ENCODE data around the gene MMP10.

Gene MMP10

DNA sequence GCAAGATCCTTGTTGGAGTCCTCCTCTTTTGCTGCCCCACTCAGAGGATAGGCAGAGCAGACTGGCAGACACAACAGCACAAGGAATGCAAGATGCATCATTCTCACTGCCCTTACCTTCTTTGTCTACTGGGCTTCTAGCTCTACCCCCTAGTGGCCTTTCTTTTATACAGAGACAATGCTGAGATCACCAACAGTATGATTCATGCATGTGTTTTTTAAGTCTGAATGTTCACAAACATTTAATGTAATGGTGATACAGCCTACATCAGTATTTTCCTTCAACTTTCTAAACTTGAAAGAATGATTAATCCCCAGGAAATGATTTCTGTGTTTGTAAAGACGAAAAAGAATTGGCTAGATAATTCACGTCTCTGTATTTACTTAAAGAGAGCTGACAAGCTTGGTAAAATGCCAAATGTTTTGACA lies at the start of gene MMP10:
Gene MMP10, minus strand, starts transcription at position 138 of the 428 bp plus-strand sequence. Its CDS starts 37 bp downstream, at position 101.
- no peak for DNase-seq (ENCODE audit: low read depth)

DNA sequence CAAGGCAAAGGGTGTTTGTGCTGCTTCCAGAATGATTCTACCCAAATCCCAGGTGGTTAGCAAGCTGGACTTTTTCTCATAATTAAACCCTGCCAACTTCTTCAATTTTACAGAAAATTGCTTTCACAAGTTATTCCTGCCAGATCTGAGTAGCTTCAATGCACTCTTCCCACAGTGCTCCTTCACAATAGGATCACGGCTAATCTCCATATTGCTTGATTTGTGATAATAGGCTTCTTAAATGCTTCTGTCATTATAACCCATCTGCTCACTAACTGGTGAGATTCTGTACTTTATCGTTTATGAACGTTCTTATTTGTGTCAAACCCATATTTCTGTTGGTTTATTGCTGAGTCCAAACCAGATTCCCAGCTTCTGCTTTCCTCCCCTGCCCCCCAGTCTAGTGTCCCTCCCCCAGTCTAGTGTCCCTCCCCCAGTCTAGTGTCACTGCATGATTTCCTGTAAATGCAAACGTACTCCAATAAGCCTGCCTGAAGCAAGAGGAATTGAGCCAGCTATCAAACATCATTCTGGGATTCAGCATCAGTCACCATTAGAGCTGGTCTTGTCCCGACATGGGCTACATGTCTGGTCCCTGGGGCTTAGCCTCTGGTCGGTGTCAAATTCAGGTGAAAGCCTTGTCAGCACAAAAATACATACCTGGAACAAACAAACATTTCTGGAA lies 49.0 kb upstream of the MMP10 start:
- DNase-seq (ENCODE audit: low read depth), result no peak

GRCh38 chr11:102824556-102824955 lies 44.1 kb upstream of the MMP10 start:
- no peak for DNase-seq (ENCODE audit: low read depth)

GRCh38 chr11:102819491-102819890 lies 39.1 kb upstream of the MMP10 start:
- DNase-seq (ENCODE audit: low read depth), result no peak

DNA sequence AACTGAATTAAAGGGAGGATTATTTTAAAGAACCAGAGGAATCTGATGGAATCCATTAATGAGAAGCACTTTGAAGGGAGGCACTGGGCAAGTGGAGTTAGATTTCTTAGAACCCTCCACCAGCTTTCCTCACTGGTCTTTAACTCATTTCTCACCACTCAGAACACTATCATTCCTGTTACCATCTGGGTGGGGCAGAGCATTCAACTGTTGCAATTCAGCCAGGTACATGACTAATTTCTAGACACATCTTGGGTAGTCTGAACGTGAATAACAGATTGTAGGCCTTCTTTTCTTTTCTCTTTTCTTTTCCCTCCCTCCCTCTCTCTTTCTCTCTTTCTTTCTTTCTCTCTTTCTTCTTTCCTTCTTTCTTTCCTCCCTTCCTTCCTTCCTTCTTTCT lies 33.1 kb upstream of the MMP10 start:
- no peak for DNase-seq (ENCODE audit: low read depth)

DNA sequence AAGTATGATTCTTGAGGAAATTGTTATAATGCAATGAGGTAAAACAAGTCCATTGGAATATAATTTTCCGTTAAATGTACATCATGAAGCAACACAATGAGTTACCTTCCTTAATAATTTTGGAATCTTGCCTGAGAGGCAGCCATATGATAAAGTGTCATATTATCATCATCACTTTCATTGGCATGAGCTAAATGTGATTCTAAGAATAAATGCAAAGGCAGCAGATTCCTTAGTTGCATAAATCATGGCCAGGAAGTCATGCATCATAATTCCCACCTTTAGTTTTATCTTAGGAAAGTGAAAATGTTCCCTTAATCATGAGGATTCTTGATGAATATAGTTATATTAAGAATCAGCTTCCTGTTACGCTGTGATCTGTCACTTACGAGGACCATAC lies 31.8 kb upstream of the MMP10 start:
- DNase-seq (ENCODE audit: low read depth), result no peak

GRCh38 chr11:102810950-102811660 lies 30.7 kb upstream of the MMP10 start:
- DNase-seq (ENCODE audit: low read depth), result no peak

GRCh38 chr11:102809971-102810370 lies 29.5 kb upstream of the MMP10 start:
- no peak for DNase-seq (ENCODE audit: low read depth)

- no peak for DNase-seq (ENCODE audit: low read depth)
Measured at GRCh38 chr11:102807921-102808320, 27.5 kb upstream of the MMP10 start.

DNA sequence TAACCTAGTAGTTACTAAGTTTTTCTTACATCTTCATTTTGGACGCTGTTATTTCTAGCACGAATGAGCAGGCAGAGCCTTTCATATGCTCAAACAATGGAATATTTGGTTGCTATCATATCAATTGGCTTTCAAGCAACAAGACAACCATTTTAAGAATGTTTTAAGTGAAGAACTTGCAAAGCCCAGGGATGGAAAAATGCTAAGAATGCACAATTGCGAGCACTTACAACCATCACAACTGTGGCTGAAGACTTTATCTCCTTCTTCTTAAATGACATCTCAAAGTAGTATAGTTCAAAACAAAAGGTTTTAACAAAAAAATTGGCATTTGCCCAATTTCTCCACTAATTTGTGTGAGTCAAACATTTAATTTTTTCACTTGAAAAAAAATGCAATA lies 25.9 kb upstream of the MMP10 start:
- DNase-seq (ENCODE audit: low read depth), result no peak

- no peak for DNase-seq (ENCODE audit: low read depth)
Measured at GRCh38 chr11:102802341-102802740, 21.9 kb upstream of the MMP10 start.

GRCh38 chr11:102800767-102801166 lies 20.3 kb upstream of the MMP10 start:
- DNase-seq (ENCODE audit: low read depth), result no peak

- DNase-seq (ENCODE audit: low read depth), result no peak
Measured at GRCh38 chr11:102799681-102800340, 19.4 kb upstream of the MMP10 start.

- no peak for DNase-seq (ENCODE audit: low read depth)
Measured at GRCh38 chr11:102798012-102798746, 17.8 kb upstream of the MMP10 start, which contains the start of gene MMP1. Gene MMP1 (minus strand): TSS chr11:102798160. CDS start chr11:102798092, 68 bp downstream.

- DNase-seq (ENCODE audit: low read depth), result no peak
Measured at GRCh38 chr11:102794382-102794781, 14.0 kb upstream of the MMP10 start.

GRCh38 chr11:102793677-102794290 lies 13.4 kb upstream of the MMP10 start:
- no peak for DNase-seq (ENCODE audit: low read depth)

DNA sequence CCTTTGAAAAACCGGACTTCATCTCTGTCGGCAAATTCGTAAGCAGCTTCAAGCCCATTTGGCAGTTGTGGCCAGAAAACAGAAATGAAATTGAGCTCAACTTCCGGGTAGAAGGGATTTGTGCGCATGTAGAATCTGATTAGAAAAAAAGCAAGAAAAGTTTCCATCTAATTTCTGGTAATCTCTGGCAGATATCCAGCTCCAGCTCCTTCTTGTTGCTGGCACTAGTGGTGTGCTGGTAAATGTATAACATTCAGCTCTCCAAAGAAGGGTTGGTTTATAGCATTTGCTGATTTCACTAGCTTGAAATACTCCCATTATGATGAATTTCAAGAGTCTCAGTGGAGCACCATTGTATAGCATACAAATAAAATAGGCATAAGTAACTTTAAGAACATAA lies 12.2 kb upstream of the MMP10 start:
- no peak for DNase-seq (ENCODE audit: low read depth)

GRCh38 chr11:102791271-102792036 lies 11.0 kb upstream of the MMP10 start:
- no peak for DNase-seq (ENCODE audit: low read depth)

DNA sequence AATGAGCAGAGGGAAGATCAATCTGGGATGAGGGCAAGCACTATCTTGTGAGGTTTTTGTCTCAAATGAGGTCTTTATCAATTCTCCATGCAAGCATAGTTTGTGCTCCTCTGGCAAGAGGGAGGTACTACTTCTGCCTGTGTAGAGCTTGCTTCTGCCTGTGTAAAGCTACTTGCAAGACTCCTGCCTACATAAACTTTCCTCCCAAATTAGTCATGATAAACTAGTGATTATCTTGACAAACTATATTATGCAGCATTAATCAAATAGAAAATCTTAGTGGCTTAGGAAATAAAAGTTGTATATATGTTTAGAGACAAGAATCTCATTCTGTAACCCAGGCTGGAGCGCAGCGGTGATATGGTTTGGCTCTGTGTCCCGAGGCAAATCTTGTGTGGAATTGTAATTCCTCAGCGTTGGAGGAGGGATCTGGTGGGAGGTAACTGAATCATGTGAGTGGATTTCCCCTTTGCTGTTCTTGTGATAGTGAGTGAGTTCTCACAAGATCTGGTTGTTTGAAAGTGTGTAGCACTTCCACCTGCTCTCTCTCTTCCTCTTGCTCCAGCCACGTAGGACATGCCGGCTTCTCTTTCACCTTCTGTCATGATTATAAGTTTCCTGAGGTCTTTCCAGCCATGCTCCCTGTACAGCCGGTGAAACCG lies 8.0 kb upstream of the MMP10 start:
- DNase-seq (ENCODE audit: low read depth), result no peak

DNA sequence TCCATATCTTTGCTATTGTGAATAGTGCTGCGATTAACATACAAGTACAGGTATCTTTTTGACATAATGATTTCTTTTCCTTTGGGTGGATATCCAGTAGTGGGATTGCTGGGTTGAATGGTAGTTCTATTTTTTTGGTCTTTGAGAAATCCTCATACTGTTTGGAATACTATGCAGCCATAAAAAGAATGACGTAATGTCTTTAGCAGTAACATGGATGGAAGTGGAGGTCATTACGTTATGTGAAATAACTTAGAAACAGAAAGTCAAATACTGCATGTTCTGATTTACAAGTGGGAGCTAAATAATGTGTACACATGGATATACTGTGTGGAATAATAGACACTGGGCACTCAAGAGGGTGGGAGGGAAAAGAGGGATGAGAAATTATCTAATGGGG lies 4.0 kb upstream of the MMP10 start:
- DNase-seq (ENCODE audit: low read depth), result no peak

- no peak for DNase-seq (ENCODE audit: low read depth)
Measured at GRCh38 chr11:102783720-102784119, 3.3 kb upstream of the MMP10 start.

Measured in non-pigmented ciliary epithelial cell (primary cell).